Large intestine (tissue), 3 donors: ENCODE measurements around the gene PLXDC1. TPM values are rescaled to one million over a fixed set of nuclear protein-coding genes. Genes with fewer than 3 reads are reported as not detected.

ENCODE experiments used
- DNase-seq, 2 donors: peaks; one replicate each; pipeline versions ENCODE4 v3.0.0 to v3.0.0-alpha.2; 2013
- H3K27ac ChIP-seq: one replicate; pipeline ENCODE4 v1.5.1; 2013; ENCODE audit warnings: low read length
- H3K27me3 ChIP-seq: 2 replicates; pipeline ENCODE4 v1.6.1; 2013; ENCODE audit warnings: low read length; ENCODE audit not compliant: control insufficient read depth, insufficient read depth
- H3K36me3 ChIP-seq: 2 replicates; pipeline ENCODE4 v1.6.1; 2013; ENCODE audit warnings: low read length; ENCODE audit not compliant: control insufficient read depth, insufficient read depth
- H3K4me1 ChIP-seq: one replicate; pipeline ENCODE4 v1.6.1; 2013; ENCODE audit warnings: low read length; ENCODE audit not compliant: control insufficient read depth, insufficient read depth
- H3K4me3 ChIP-seq: one replicate; pipeline ENCODE4 v1.5.1; 2013; ENCODE audit warnings: low read length
- H3K9me3 ChIP-seq: one replicate; pipeline ENCODE4 v1.6.1; 2013; ENCODE audit warnings: mild to moderate bottlenecking, low read depth, low read length, moderate library complexity; ENCODE audit not compliant: control insufficient read depth
- WGBS: methylation state at CpG from one replicate; pipeline ENCODE4 v1.1.5; 2013; ENCODE audit warnings: low lambda C conversion rate; ENCODE audit not compliant: insufficient coverage; 5-methylcytosine and 5-hydroxymethylcytosine counted together
- polyA plus RNA-seq: library from polyadenylated mRNA; unstranded; fragments of 120-200 nt; gene quantifications from one replicate; pipeline ENCODE4 v1.2.1, GENCODE V29; 2013

Gene PLXDC1
- polyA plus RNA-seq, 1 donor: 4.1 TPM

- no peaks in the 10 kb centered on the region for H3K4me1 ChIP-seq
- no peak overlapping the region for H3K27ac ChIP-seq
- 86% methylated on average over 2 of the region's 5 CpGs for WGBS
- H3K9me3 ChIP-seq: no peaks in the 10 kb centered on the region
- no peak overlapping the region for H3K4me3 ChIP-seq
- no peaks in the 10 kb centered on the region for H3K27me3 ChIP-seq
- peaks cover 10% of the 10 kb centered on the region for H3K36me3 ChIP-seq
- DNase-seq: no peak
These were observed 31.6 kb upstream of the PLXDC1 start for GRCh38 chr17:39183045-39183444.

GRCh38 chr17:39181303-39181702 lies 29.9 kb upstream of the PLXDC1 start:
- Histone ChIP-seq H3K36me3 (peaks cover 8% of the 10 kb centered on the region), H3K9me3 (no peaks in the 10 kb centered on the region), H3K27ac (no peak overlapping the region), H3K4me1 (no peaks in the 10 kb centered on the region), H3K27me3 (no peaks in the 10 kb centered on the region), H3K4me3 (no peak overlapping the region)
- DNase-seq: no peak
- no CpG with 5 or more reads among the region's 5 CpGs for WGBS

GRCh38 chr17:39178536-39178935 lies 27.1 kb upstream of the PLXDC1 start:
- Histone ChIP-seq H3K9me3 (no peaks in the 10 kb centered on the region), H3K27ac (no peak overlapping the region), H3K4me3 (no peak overlapping the region), H3K36me3 (peaks cover 6% of the 10 kb centered on the region), H3K4me1 (no peaks in the 10 kb centered on the region), H3K27me3 (no peaks in the 10 kb centered on the region)
- WGBS: 83% methylated on average over 2 of the region's 4 CpGs
- peak in 1 of 2 donors; percentile 45 for DNase-seq

- no peaks in the 10 kb centered on the region for H3K27me3 ChIP-seq
- no peak overlapping the region for H3K27ac ChIP-seq
- DNase-seq: no peak
- H3K9me3 ChIP-seq: no peaks in the 10 kb centered on the region
- 67% methylated on average over 2 of the region's 12 CpGs for WGBS
- peaks cover 6% of the 10 kb centered on the region for H3K36me3 ChIP-seq
- no peak overlapping the region for H3K4me3 ChIP-seq
- H3K4me1 ChIP-seq: no peaks in the 10 kb centered on the region
These were observed 25.8 kb upstream of the PLXDC1 start for GRCh38 chr17:39177256-39177655.

GRCh38 chr17:39175695-39176093 lies 24.3 kb upstream of the PLXDC1 start:
- Histone ChIP-seq H3K27me3 (no peaks in the 10 kb centered on the region), H3K36me3 (peaks cover 6% of the 10 kb centered on the region), H3K4me1 (no peaks in the 10 kb centered on the region), H3K4me3 (no peak overlapping the region), H3K9me3 (no peaks in the 10 kb centered on the region), H3K27ac (no peak overlapping the region)
- WGBS: no CpG with 5 or more reads among the region's 10 CpGs
- DNase-seq: no peak

- Histone ChIP-seq H3K36me3 (peaks cover 6% of the 10 kb centered on the region), H3K4me1 (no peaks in the 10 kb centered on the region), H3K9me3 (no peaks in the 10 kb centered on the region), H3K4me3 (no peak overlapping the region), H3K27me3 (no peaks in the 10 kb centered on the region), H3K27ac (no peak overlapping the region)
- WGBS: no CpG with 5 or more reads among the region's 35 CpGs
- peak in 1 of 2 donors; percentile 40 for DNase-seq
These were observed 23.7 kb upstream of the PLXDC1 start for GRCh38 chr17:39174920-39175694.

- no peaks in the 10 kb centered on the region for H3K4me1 ChIP-seq
- no peak for DNase-seq
- no peaks in the 10 kb centered on the region for H3K9me3 ChIP-seq
- H3K27ac ChIP-seq: no peak overlapping the region
- 100% methylated on average over 1 of the region's 10 CpGs for WGBS
- no peak overlapping the region for H3K4me3 ChIP-seq
- H3K36me3 ChIP-seq: peaks cover 6% of the 10 kb centered on the region
- H3K27me3 ChIP-seq: no peaks in the 10 kb centered on the region
These were observed 22.3 kb upstream of the PLXDC1 start for GRCh38 chr17:39173526-39174274.

- Histone ChIP-seq H3K27me3 (no peaks in the 10 kb centered on the region), H3K4me1 (no peaks in the 10 kb centered on the region), H3K9me3 (no peaks in the 10 kb centered on the region), H3K27ac (no peak overlapping the region), H3K36me3 (peaks cover 6% of the 10 kb centered on the region), H3K4me3 (no peak overlapping the region)
- no peak for DNase-seq
- WGBS: 80% methylated on average over 1 of the region's 5 CpGs
These were observed 21.6 kb upstream of the PLXDC1 start for GRCh38 chr17:39173080-39173479.

GRCh38 chr17:39171933-39172332 lies 20.5 kb upstream of the PLXDC1 start:
- no CpG with 5 or more reads among the region's 5 CpGs for WGBS
- no peak overlapping the region for H3K4me3 ChIP-seq
- peaks cover 2% of the 10 kb centered on the region for H3K36me3 ChIP-seq
- no peaks in the 10 kb centered on the region for H3K9me3 ChIP-seq
- no peak for DNase-seq
- no peak overlapping the region for H3K27ac ChIP-seq
- H3K27me3 ChIP-seq: peaks cover 5% of the 10 kb centered on the region
- no peaks in the 10 kb centered on the region for H3K4me1 ChIP-seq

GRCh38 chr17:39170558-39170957 lies 19.1 kb upstream of the PLXDC1 start:
- H3K27me3 ChIP-seq: peaks cover 19% of the 10 kb centered on the region
- peaks cover 1% of the 10 kb centered on the region for H3K9me3 ChIP-seq
- no peak overlapping the region for H3K4me3 ChIP-seq
- H3K27ac ChIP-seq: no peak overlapping the region
- DNase-seq: no peak
- H3K36me3 ChIP-seq: no peaks in the 10 kb centered on the region
- no CpG with 5 or more reads among the region's 6 CpGs for WGBS
- no peaks in the 10 kb centered on the region for H3K4me1 ChIP-seq
